Measurements from ENCODE around the gene ZNF419.
A peak's percentile ranks its signal among the peaks of the same experiment; 100 is the strongest.

Gene ZNF419

DNA sequence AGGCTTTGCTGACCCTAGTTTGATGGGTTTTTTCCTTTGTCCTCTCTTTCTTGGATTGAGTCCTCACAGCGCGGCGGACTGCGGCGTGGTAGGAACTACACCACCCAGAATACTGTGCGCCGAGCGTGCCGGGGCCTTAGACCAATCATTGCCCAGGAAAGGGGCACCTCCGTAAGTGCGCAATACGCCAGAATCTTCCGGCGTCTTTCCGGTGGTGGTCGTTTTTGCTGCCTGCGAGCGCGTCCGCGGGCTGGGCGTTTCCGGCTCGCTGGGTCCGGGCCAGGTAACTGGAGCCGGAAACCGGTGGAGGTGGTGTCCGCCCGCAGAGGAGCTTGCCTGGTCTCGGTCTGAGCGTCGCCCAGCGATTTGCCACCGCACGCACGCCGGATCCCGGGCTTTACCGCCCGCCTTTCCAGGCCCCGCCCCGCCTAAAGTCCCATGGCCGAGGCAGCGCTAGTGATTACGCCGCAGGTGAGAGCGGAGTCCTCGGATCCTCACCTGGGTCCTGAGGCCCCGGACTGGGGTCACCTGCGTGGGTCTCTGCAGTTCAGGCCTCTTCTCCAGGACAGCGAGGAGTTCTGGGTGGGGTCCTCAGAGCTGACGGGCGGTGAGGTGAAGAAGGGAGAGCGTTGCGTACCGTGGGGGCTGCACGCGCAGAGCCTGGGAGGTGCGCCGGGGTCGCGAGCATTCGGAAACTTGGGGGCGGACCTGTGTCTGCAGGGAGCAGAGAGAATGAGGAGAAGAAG, 39.8 kb downstream of the ZNF419 start, which contains the start of gene ZNF549:
Gene ZNF549 (plus strand): TSS at position 221 of the 746 bp plus-strand sequence. CDS start 218 bp downstream, at position 439.
- peak; percentile 77 to 82 for DNase-seq (ENCODE audit: low read depth in 2 of 2)

DNA sequence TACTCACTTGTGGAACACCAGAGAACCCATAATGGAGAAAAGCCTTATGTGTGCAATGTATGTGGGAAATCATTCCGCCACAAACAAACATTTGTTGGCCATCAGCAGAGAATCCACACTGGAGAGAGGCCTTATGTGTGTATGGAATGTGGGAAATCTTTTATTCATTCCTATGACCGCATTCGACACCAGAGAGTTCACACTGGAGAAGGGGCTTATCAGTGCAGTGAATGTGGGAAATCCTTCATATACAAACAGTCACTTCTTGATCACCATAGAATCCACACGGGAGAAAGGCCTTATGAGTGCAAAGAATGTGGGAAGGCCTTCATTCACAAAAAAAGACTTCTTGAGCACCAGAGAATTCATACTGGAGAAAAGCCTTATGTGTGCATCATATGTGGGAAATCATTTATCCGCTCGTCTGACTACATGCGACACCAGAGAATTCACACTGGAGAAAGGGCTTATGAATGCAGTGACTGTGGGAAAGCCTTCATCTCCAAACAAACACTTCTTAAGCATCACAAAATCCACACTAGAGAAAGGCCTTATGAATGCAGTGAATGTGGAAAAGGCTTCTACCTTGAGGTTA, 50.5 kb downstream of the ZNF419 start:
- DNase-seq (ENCODE audit: low read depth in 2 of 2): no peak

Data from activated CD4-positive, alpha-beta T cell treated with anti-CD3 and anti-CD28 coated beads for 24 hours (primary cell).